CD4-positive, alpha-beta T cell treated with Interleukin-6 for 4 hours (primary cell): ENCODE measurements around the gene TNFAIP2.
A peak's percentile ranks its signal among the peaks of the same experiment; 100 is the strongest.
"Not testable (repeated sequence)": the region's sequence is repeated elsewhere in the genome, so short reads cannot be mapped to it uniquely, and the experiment has no call there.

Experiments
- DNase-seq: peaks from one replicate; pipeline ENCODE4 v3.0.0-alpha.2; 2020; ENCODE audit warnings: mixed read lengths

Gene TNFAIP2

GRCh38 chr14:103156651-103157378 lies 33.6 kb downstream of the TNFAIP2 start:
- no peak for DNase-seq

- no peak for DNase-seq
Measured at GRCh38 chr14:103157969-103158368, 34.7 kb downstream of the TNFAIP2 start.

- no peak for DNase-seq
Measured at GRCh38 chr14:103158688-103159087, 35.4 kb downstream of the TNFAIP2 start.

- peak; percentile 22 for DNase-seq
Measured at GRCh38 chr14:103160321-103161053, 37.2 kb downstream of the TNFAIP2 start.

GRCh38 chr14:103161054-103161397 lies 37.8 kb downstream of the TNFAIP2 start:
- DNase-seq, result no peak

- no peak for DNase-seq
Measured at GRCh38 chr14:103163199-103163598, 39.9 kb downstream of the TNFAIP2 start.

- DNase-seq, result no peak
Measured at GRCh38 chr14:103164006-103164405, 40.7 kb downstream of the TNFAIP2 start.

- DNase-seq, result no peak
Measured at GRCh38 chr14:103164779-103165178, 41.5 kb downstream of the TNFAIP2 start.

GRCh38 chr14:103165323-103165722 lies 42.1 kb downstream of the TNFAIP2 start:
- no peak for DNase-seq

GRCh38 chr14:103169954-103170353 lies 46.7 kb downstream of the TNFAIP2 start:
- DNase-seq, result no peak

GRCh38 chr14:103171206-103171605 lies 47.9 kb downstream of the TNFAIP2 start:
- DNase-seq, result not testable (repeated sequence)

GRCh38 chr14:103172921-103173320 lies 49.7 kb downstream of the TNFAIP2 start:
- no peak for DNase-seq

GRCh38 chr14:103173887-103174286 lies 50.6 kb downstream of the TNFAIP2 start:
- not testable (repeated sequence) for DNase-seq

- DNase-seq, result not testable (repeated sequence)
Measured at GRCh38 chr14:103176176-103176575, 52.9 kb downstream of the TNFAIP2 start.

- DNase-seq, result no peak
Measured at GRCh38 chr14:103177376-103177775, 54.1 kb downstream of the TNFAIP2 start.

- DNase-seq, result no peak
Measured at GRCh38 chr14:103178521-103178920, 55.3 kb downstream of the TNFAIP2 start.

- no peak for DNase-seq
Measured at GRCh38 chr14:103179094-103179493, 55.8 kb downstream of the TNFAIP2 start.

- no peak for DNase-seq
Measured at GRCh38 chr14:103180331-103180730, 57.1 kb downstream of the TNFAIP2 start.

- no peak for DNase-seq
Measured at GRCh38 chr14:103184046-103184445, 60.8 kb downstream of the TNFAIP2 start.

GRCh38 chr14:103185051-103186029 lies 62.1 kb downstream of the TNFAIP2 start:
- no peak for DNase-seq

- DNase-seq, result no peak
Measured at GRCh38 chr14:103186241-103186822, 63.1 kb downstream of the TNFAIP2 start.
